GM19397 (cell line): ENCODE data around the gene CMTM4.
"Not testable (repeated sequence)": the region's sequence is repeated elsewhere in the genome, so short reads cannot be mapped to it uniquely, and the experiment has no call there.

Experiments used
- ATAC-seq: cut with Tn5 transposase; IDR thresholded peaks from one replicate; pipeline ENCODE4 v1.9.1; 2021; ENCODE audit warnings: mild to moderate bottlenecking, moderate library complexity; ENCODE audit not compliant: unreplicated experiment

The CMTM4 gene

DNA sequence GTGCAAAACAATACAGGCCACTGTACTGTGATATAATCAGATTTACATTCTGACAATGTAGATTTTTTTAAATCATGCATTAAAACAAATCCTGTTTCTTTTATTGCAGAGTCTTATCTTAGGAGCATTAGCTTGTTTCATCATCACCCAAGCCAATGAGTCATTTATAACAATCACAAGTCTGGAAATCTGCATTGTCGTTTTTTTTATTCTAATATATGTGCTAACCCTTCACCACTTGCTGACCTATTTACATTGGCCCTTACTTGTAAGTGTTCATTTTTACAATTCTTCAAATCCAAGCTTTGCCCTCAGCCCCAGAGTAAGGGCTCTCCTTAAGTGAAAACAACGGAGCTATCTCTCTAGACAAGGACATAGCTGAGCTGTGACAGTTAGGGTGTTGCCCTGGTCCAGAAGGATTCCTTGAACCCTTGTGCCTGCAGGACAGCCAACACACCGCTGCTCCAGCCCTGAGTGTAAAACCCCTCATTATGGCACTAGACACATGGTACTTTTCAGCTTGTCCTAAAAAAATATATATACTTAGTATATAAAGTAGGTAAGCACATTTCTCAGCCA is 126.6 kb downstream of the CMTM4 start:
- no peak for ATAC-seq

GRCh38 chr16:66569131-66569530 is 127.4 kb downstream of the CMTM4 start:
- no peak for ATAC-seq

DNA sequence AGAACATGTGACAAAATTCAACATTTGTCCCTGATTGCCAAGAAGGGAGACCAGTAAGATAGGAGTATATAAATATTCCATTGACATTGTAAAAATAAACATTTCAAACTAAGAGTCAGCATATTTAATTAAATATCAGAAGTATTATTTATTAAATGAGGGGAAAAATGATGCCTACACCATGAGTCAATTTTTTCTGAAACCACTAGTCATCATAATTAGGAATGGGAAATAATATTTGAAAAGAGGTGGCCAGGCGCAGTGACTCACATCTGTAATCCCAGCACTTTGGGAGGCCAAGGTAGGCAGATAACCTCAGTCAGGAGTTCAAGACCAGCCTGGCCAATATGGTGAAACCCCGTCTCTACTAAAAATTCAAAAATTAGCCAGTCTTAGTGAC is 128.2 kb downstream of the CMTM4 start:
- no peak for ATAC-seq

- not testable (repeated sequence) for ATAC-seq
These were observed 129.3 kb downstream of the CMTM4 start for GRCh38 chr16:66567270-66567669.

- ATAC-seq: no peak
These were observed 130.3 kb downstream of the CMTM4 start, which contains the start of gene CMTM1 for GRCh38 chr16:66566051-66566901. TSS of gene CMTM1 (plus strand) at chr16:66566439. CDS start at chr16:66566514, 75 bp downstream.
